B cell (primary cell): ENCODE data around the gene DNAH10. TPM values are rescaled to one million over a fixed set of nuclear protein-coding genes. Genes with fewer than 3 reads are reported as not detected.

ENCODE experiments used
- ATAC-seq: fragments of 200-7000 bp; cut with Tn5 transposase; one replicate; pipeline ENCODE4 v1.10.0; 2021; ENCODE audit warnings: low read depth, mild to moderate bottlenecking, moderate number of reproducible peaks, moderate library complexity
- CTCF ChIA-PET: fragments of 350-600 bp; sonication (Branson Sonifier 250); formaldehyde crosslinking; loops from one replicate; lab custom pipeline; 2021; ENCODE audit warnings: antibody characterized with exemption, inconsistent platforms; lab: Charles Lee
- POLR2A ChIA-PET: fragments of 350-600 bp; sonication (Branson Sonifier 250); formaldehyde crosslinking; loops from one replicate; lab custom pipeline; 2021; ENCODE audit warnings: antibody characterized with exemption; lab: Charles Lee
- DNase-seq: peaks from one replicate; pipeline ENCODE4 v3.0.0; 2013
- H2AFZ ChIP-seq: 2 replicates; pipeline ENCODE4 v1.6.1; 2012; ENCODE audit warnings: mild to moderate bottlenecking, low read depth, low read length; ENCODE audit not compliant: insufficient read depth, poor library complexity, severe bottlenecking
- H3K27ac ChIP-seq, 2 donors: 1 replicate in 1 of 2; 2 replicates in 1 of 2; pipeline ENCODE4 v1.5.1; 2012 to 2013; ENCODE audit warnings: low read length in 2 of 2, mild to moderate bottlenecking in 2 of 2, moderate library complexity in 1 of 2
- H3K27me3 ChIP-seq, 4 experiments: fragments of 200-600 bp in 1 of 4; sonication (generic) in 1 of 4; replicated peaks in 1 of 4; 1 replicate in 2 of 4; 2 replicates in 2 of 4; pipeline versions ENCODE4 v1.6.1 to v1.7.0; 2013 to 2016; ENCODE audit warnings: low read length in 3 of 4, mild to moderate bottlenecking in 2 of 4, mixed read lengths in 1 of 4, moderate library complexity in 1 of 4; ENCODE audit not compliant: insufficient read depth in 4 of 4, control insufficient read depth in 3 of 4; ENCODE audit errors: control extremely low read depth in 1 of 4
- H3K36me3 ChIP-seq, 2 experiments: replicated peaks in 1 of 2; 1 replicate in 1 of 2; 2 replicates in 1 of 2; pipeline versions ENCODE4 v1.6.1 to v1.7.1; 2013; ENCODE audit warnings: low read length in 1 of 2; ENCODE audit not compliant: insufficient read depth in 2 of 2, control insufficient read depth in 1 of 2; ENCODE audit errors: control extremely low read depth in 1 of 2, extremely low read depth in 1 of 2
- H3K4me1 ChIP-seq, 2 donors: fragments of 200-600 bp in 1 of 2; sonication (generic) in 1 of 2; 1 replicate in 1 of 2; 2 replicates in 1 of 2; pipeline versions ENCODE4 v1.5.1 to v1.6.1; 2013 to 2017; ENCODE audit warnings: low read length in 2 of 2; ENCODE audit not compliant: control insufficient read depth in 2 of 2, insufficient read depth in 2 of 2
- H3K4me2 ChIP-seq: replicated peaks from 2 replicates; pipeline ENCODE3; 2012; ENCODE audit warnings: mild to moderate bottlenecking, low read depth, low read length; ENCODE audit not compliant: poor library complexity, severe bottlenecking
- H3K4me3 ChIP-seq, 5 experiments: fragments of 200-600 bp in 1 of 5; sonication (generic) in 1 of 5; 1 replicate in 3 of 5; 2 replicates in 2 of 5; pipeline versions ENCODE4 v1.5.1 to v1.7.0; 2011 to 2016; ENCODE audit warnings: low read length in 4 of 5, mild to moderate bottlenecking in 4 of 5, low read depth in 2 of 5, control low read depth in 1 of 5, moderate library complexity in 1 of 5; ENCODE audit not compliant: insufficient read depth in 1 of 5; ENCODE audit errors: control extremely low read depth in 1 of 5, extremely low read depth in 1 of 5
- H3K79me2 ChIP-seq: fragments of 200-600 bp; sonication (generic); one replicate; pipeline ENCODE4 v1.6.0; 2016; ENCODE audit warnings: low read length; ENCODE audit not compliant: control insufficient read depth, insufficient read depth
- H3K9ac ChIP-seq: fragments of 200-600 bp; sonication (generic); 2 replicates; pipeline ENCODE4 v1.6.1; 2017; ENCODE audit warnings: mild to moderate bottlenecking, low read length, moderate library complexity
- H3K9me3 ChIP-seq, 3 donors: one replicate each; pipeline versions ENCODE4 v1.6.1 to v1.7.1; 2013; ENCODE audit warnings: low read length in 2 of 3; ENCODE audit not compliant: control insufficient read depth in 2 of 3, insufficient read depth in 1 of 3; ENCODE audit errors: control extremely low read depth in 1 of 3
- H4K20me1 ChIP-seq: 2 replicates; pipeline ENCODE4 v1.6.0; 2012; ENCODE audit warnings: mild to moderate bottlenecking, low read length; ENCODE audit not compliant: insufficient read depth, control insufficient read depth, poor library complexity, severe bottlenecking
- H3K27ac Mint-ChIP-seq: one replicate; pipeline ENCODE4 v1.8.0; 2021; ENCODE audit warnings: mixed read lengths
- H3K27me3 Mint-ChIP-seq: one replicate; pipeline ENCODE4 v1.8.0; 2021; ENCODE audit warnings: mixed read lengths
- H3K4me1 Mint-ChIP-seq: one replicate; pipeline ENCODE4 v1.8.0; 2021; ENCODE audit warnings: mixed read lengths
- H3K4me3 Mint-ChIP-seq: one replicate; pipeline ENCODE4 v1.8.0; 2021; ENCODE audit warnings: mixed read lengths
- H3K9me3 Mint-ChIP-seq: one replicate; pipeline ENCODE4 v1.8.0; 2022; ENCODE audit warnings: mixed read lengths; ENCODE audit not compliant: insufficient read depth
- CTCF ChIP-seq: fragments of 200-600 bp; IDR thresholded peaks from one replicate; pipeline ENCODE4 v1.8.0; 2022; ENCODE audit warnings: antibody characterized with exemption, mild to moderate bottlenecking
- EZH2 ChIP-seq: IDR thresholded peaks from 2 replicates; pipeline ENCODE4 v1.6.1; 2012; ENCODE audit warnings: borderline replicate concordance, low read depth, mild to moderate bottlenecking, moderate library complexity, low read length; ENCODE audit not compliant: insufficient read depth, poor library complexity, severe bottlenecking
- WGBS: methylation state at CpG from one replicate; pipeline ENCODE4 v1.1.5; 2013; ENCODE audit warnings: missing lambda C conversion rate; ENCODE audit not compliant: insufficient coverage; 5-methylcytosine and 5-hydroxymethylcytosine counted together
- intact Hi-C: fragments of 100-400 bp; cut with micrococcal nuclease; formaldehyde crosslinking; loops from one replicate; pipeline ENCODE4 v1.10.0; 2022
- polyA plus RNA-seq: library from polyadenylated mRNA; depleted of rRNA; stranded (reverse); fragments of >200 nt; gene quantifications from 2 replicates; pipeline ENCODE4 v1.2.3, GENCODE V29; 2012
- total RNA-seq, 2 donors: library from RNA; stranded (reverse); fragments of 120-200 nt in 1 of 2; gene quantifications; 1 replicate in 1 of 2; 2 replicates in 1 of 2; pipeline versions ENCODE4 v1.2.3 to v1.2.4, GENCODE V29; 2013 to 2022

DNAH10 gene
- total and polyA plus RNA-seq, 2 donors (not counting 1 experiment from before 2014, with no cell fraction given) = 0.24 to 0.99 TPM

GRCh38 chr12:123949770-123950165 lies 187.7 kb downstream of the DNAH10 start:
- intact Hi-C loops = no loop called here
- no peak overlapping the region for H3K4me3 Mint-ChIP-seq
- CTCF ChIA-PET = interaction anchor here (0.5 kb wide), 1 partner anchor 28 kb away, joined by 3 read pairs; no protein-coding TSS in a partner anchor
- H3K27ac Mint-ChIP-seq = no peak overlapping the region
- POLR2A ChIA-PET = no interaction called here
- H3K4me3 ChIP-seq = no peak overlapping the region
- H3K9ac ChIP-seq = no peak overlapping the region
- DNase-seq = no peak
- peaks cover 2 to 8% of the 10 kb centered on the region in 2 experiments for H3K36me3 ChIP-seq
- no peaks in the 10 kb centered on the region for H3K27me3 ChIP-seq
- peaks cover 8% of the 10 kb centered on the region for H3K79me2 ChIP-seq
- H4K20me1 ChIP-seq = peaks cover 6% of the 10 kb centered on the region
- no peaks in the 10 kb centered on the region for H3K4me1 Mint-ChIP-seq
- no peak for ATAC-seq
- no peak for TF ChIP-seq EZH2
- TF ChIP-seq CTCF = no peak
- 95% methylated on average over 15 of the region's 15 CpGs for WGBS
- H3K4me2 ChIP-seq = no peak overlapping the region
- H2AFZ ChIP-seq = no peak overlapping the region
- no peaks in the 10 kb centered on the region for H3K9me3 Mint-ChIP-seq
- H3K27me3 Mint-ChIP-seq = no peaks in the 10 kb centered on the region
- H3K4me1 ChIP-seq = no peaks in the 10 kb centered on the region
- no peak overlapping the region for H3K27ac ChIP-seq
- H3K9me3 ChIP-seq = no peaks in the 10 kb centered on the region

GRCh38 chr12:123950476-123951349 lies 188.6 kb downstream of the DNAH10 start:
- ChIA-PET CTCF (no interaction called here), POLR2A (no interaction called here)
- H3K4me1 ChIP-seq = no peaks in the 10 kb centered on the region
- H3K36me3 ChIP-seq = peaks cover 0 to 2% of the 10 kb centered on the region in 2 experiments
- peaks cover 8% of the 10 kb centered on the region for H3K79me2 ChIP-seq
- no peaks in the 10 kb centered on the region for H3K9me3 ChIP-seq
- Mint-ChIP-seq H3K27ac (no peak overlapping the region), H3K4me3 (no peak overlapping the region), H3K27me3 (no peaks in the 10 kb centered on the region), H3K4me1 (no peaks in the 10 kb centered on the region), H3K9me3 (no peaks in the 10 kb centered on the region)
- DNase-seq (no peak), ATAC-seq (no peak)
- WGBS = 92% methylated on average over 14 of the region's 15 CpGs
- H3K27ac ChIP-seq = no peak overlapping the region
- intact Hi-C loops = no loop called here
- H3K4me3 ChIP-seq = no peak overlapping the region
- no peak overlapping the region for H3K4me2 ChIP-seq
- no peaks in the 10 kb centered on the region for H3K27me3 ChIP-seq
- H4K20me1 ChIP-seq = peaks cover 6% of the 10 kb centered on the region
- H3K9ac ChIP-seq = no peak overlapping the region
- H2AFZ ChIP-seq = no peak overlapping the region
- TF ChIP-seq EZH2 (no peak), CTCF (no peak)
